ENCODE results near the gene FGF5.
A peak's percentile ranks its signal among the peaks of the same experiment; 100 is the strongest.

The FGF5 gene

GRCh38 chr4:80263541-80264351, 2.7 kb upstream of the FGF5 start:
- DNase-seq (ENCODE audit: low read depth, low spot score): no peak
- no peaks in the 10 kb centered on the region for H3K4me1 ChIP-seq (ENCODE audit: insufficient read depth, insufficient read length)
- H3K36me3 ChIP-seq (ENCODE audit: insufficient read depth, insufficient read length, low read length): no peaks in the 10 kb centered on the region
- TF ChIP-seq YY1 (IDR thresholded peaks at IDR 0.05; ENCODE audit: insufficient read depth, insufficient read length) (no peak), ZNF274 (IDR thresholded peaks at IDR 0.05; ENCODE audit: low read depth, low read length) (no peak), SUZ12 (IDR thresholded peaks at IDR 0.05; ENCODE audit: extremely low read depth, insufficient read depth, insufficient read length) (no peak)
- H3K4me3 ChIP-seq (ENCODE audit: insufficient read length, low read depth): no peak overlapping the region
- H3K9ac ChIP-seq (ENCODE audit: insufficient read length, low read depth): no peak overlapping the region
- H3K9me3 ChIP-seq (ENCODE audit: insufficient read depth, low read length): no peaks in the 10 kb centered on the region
- H3K27me3 ChIP-seq (ENCODE audit: insufficient read depth, insufficient read length): peaks cover 59% of the 10 kb centered on the region

GRCh38 chr4:80264352-80264647, 2.2 kb upstream of the FGF5 start:
- H3K27me3 ChIP-seq (ENCODE audit: insufficient read depth, insufficient read length): peaks cover 61% of the 10 kb centered on the region
- no peak for TF ChIP-seq SUZ12 (IDR thresholded peaks at IDR 0.05; ENCODE audit: extremely low read depth, insufficient read depth, insufficient read length)
- H3K9ac ChIP-seq (ENCODE audit: insufficient read length, low read depth): no peak overlapping the region
- no peak overlapping the region for H3K4me3 ChIP-seq (ENCODE audit: insufficient read length, low read depth)
- H3K9me3 ChIP-seq (ENCODE audit: insufficient read depth, low read length): no peaks in the 10 kb centered on the region
- no peaks in the 10 kb centered on the region for H3K36me3 ChIP-seq (ENCODE audit: insufficient read depth, insufficient read length, low read length)
- DNase-seq (ENCODE audit: low read depth, low spot score): no peak
- no peaks in the 10 kb centered on the region for H3K4me1 ChIP-seq (ENCODE audit: insufficient read depth, insufficient read length)

GRCh38 chr4:80264825-80265224, 1.6 kb upstream of the FGF5 start:
- H3K4me1 ChIP-seq (ENCODE audit: insufficient read depth, insufficient read length): no peaks in the 10 kb centered on the region
- TF ChIP-seq ZNF274 (IDR thresholded peaks at IDR 0.05; ENCODE audit: low read depth, low read length) (no peak), SUZ12 (IDR thresholded peaks at IDR 0.05; ENCODE audit: extremely low read depth, insufficient read depth, insufficient read length) (no peak), YY1 (IDR thresholded peaks at IDR 0.05; ENCODE audit: insufficient read depth, insufficient read length) (no peak)

GRCh38 chr4:80265571-80266252, 752 bp upstream of the FGF5 start:
- no peaks in the 10 kb centered on the region for H3K9me3 ChIP-seq (ENCODE audit: insufficient read depth, low read length)
- H3K36me3 ChIP-seq (ENCODE audit: insufficient read depth, insufficient read length, low read length): no peaks in the 10 kb centered on the region
- H3K4me3 ChIP-seq (ENCODE audit: insufficient read length, low read depth): peak overlapping the region; percentile 75
- peak overlapping the region; percentile 56 for H3K9ac ChIP-seq (ENCODE audit: insufficient read length, low read depth)
- no peaks in the 10 kb centered on the region for H3K4me1 ChIP-seq (ENCODE audit: insufficient read depth, insufficient read length)
- TF ChIP-seq SUZ12 (IDR thresholded peaks at IDR 0.05; ENCODE audit: extremely low read depth, insufficient read depth, insufficient read length): peak; percentile 44
- TF ChIP-seq ZNF274 (IDR thresholded peaks at IDR 0.05; ENCODE audit: low read depth, low read length): no peak
- H3K27me3 ChIP-seq (ENCODE audit: insufficient read depth, insufficient read length): peaks cover 61% of the 10 kb centered on the region
- DNase-seq (ENCODE audit: low read depth, low spot score): no peak

More at GRCh38 chr4:80264825-80265224, 1.6 kb upstream of the FGF5 start:
- DNase-seq (ENCODE audit: low read depth, low spot score): no peak
- Histone ChIP-seq H3K9ac (ENCODE audit: insufficient read length, low read depth) (no peak overlapping the region), H3K27me3 (ENCODE audit: insufficient read depth, insufficient read length) (peaks cover 61% of the 10 kb centered on the region), H3K4me3 (ENCODE audit: insufficient read length, low read depth) (no peak overlapping the region), H3K36me3 (ENCODE audit: insufficient read depth, insufficient read length, low read length) (no peaks in the 10 kb centered on the region), H3K9me3 (ENCODE audit: insufficient read depth, low read length) (no peaks in the 10 kb centered on the region)

GRCh38 chr4:80266902-80267380, 477 bp downstream of the FGF5 start:
- Histone ChIP-seq H3K27me3 (ENCODE audit: insufficient read depth, insufficient read length) (peaks cover 60% of the 10 kb centered on the region), H3K4me3 (ENCODE audit: insufficient read length, low read depth) (peak overlapping the region; percentile 75), H3K9ac (ENCODE audit: insufficient read length, low read depth) (peak overlapping the region; percentile 56), H3K4me1 (ENCODE audit: insufficient read depth, insufficient read length) (no peaks in the 10 kb centered on the region), H3K36me3 (ENCODE audit: insufficient read depth, insufficient read length, low read length) (no peaks in the 10 kb centered on the region), H3K9me3 (ENCODE audit: insufficient read depth, low read length) (no peaks in the 10 kb centered on the region)
- TF ChIP-seq YY1 (IDR thresholded peaks at IDR 0.05; ENCODE audit: insufficient read depth, insufficient read length): no peak
- TF ChIP-seq ZNF274 (IDR thresholded peaks at IDR 0.05; ENCODE audit: low read depth, low read length): no peak
- TF ChIP-seq SUZ12 (IDR thresholded peaks at IDR 0.05; ENCODE audit: extremely low read depth, insufficient read depth, insufficient read length): no peak
- DNase-seq (ENCODE audit: low read depth, low spot score): no peak

- Histone ChIP-seq H3K9me3 (ENCODE audit: insufficient read depth, low read length) (no peaks in the 10 kb centered on the region), H3K27me3 (ENCODE audit: insufficient read depth, insufficient read length) (peaks cover 55% of the 10 kb centered on the region), H3K9ac (ENCODE audit: insufficient read length, low read depth) (no peak overlapping the region), H3K4me3 (ENCODE audit: insufficient read length, low read depth) (no peak overlapping the region), H3K4me1 (ENCODE audit: insufficient read depth, insufficient read length) (no peaks in the 10 kb centered on the region), H3K36me3 (ENCODE audit: insufficient read depth, insufficient read length, low read length) (no peaks in the 10 kb centered on the region)
- TF ChIP-seq ZNF274 (IDR thresholded peaks at IDR 0.05; ENCODE audit: low read depth, low read length): no peak
- TF ChIP-seq SUZ12 (IDR thresholded peaks at IDR 0.05; ENCODE audit: extremely low read depth, insufficient read depth, insufficient read length): no peak
- no peak for TF ChIP-seq YY1 (IDR thresholded peaks at IDR 0.05; ENCODE audit: insufficient read depth, insufficient read length)
- no peak for DNase-seq (ENCODE audit: low read depth, low spot score)
Measured at GRCh38 chr4:80268081-80268823, 1.8 kb downstream of the FGF5 start.

GRCh38 chr4:80268936-80269335, 2.5 kb downstream of the FGF5 start:
- no peak overlapping the region for H3K4me3 ChIP-seq (ENCODE audit: insufficient read length, low read depth)
- H3K36me3 ChIP-seq (ENCODE audit: insufficient read depth, insufficient read length, low read length): no peaks in the 10 kb centered on the region
- no peaks in the 10 kb centered on the region for H3K4me1 ChIP-seq (ENCODE audit: insufficient read depth, insufficient read length)
- H3K9me3 ChIP-seq (ENCODE audit: insufficient read depth, low read length): no peaks in the 10 kb centered on the region
- H3K27me3 ChIP-seq (ENCODE audit: insufficient read depth, insufficient read length): peaks cover 50% of the 10 kb centered on the region
- H3K9ac ChIP-seq (ENCODE audit: insufficient read length, low read depth): no peak overlapping the region
- no peak for DNase-seq (ENCODE audit: low read depth, low spot score)
- TF ChIP-seq ZNF274 (IDR thresholded peaks at IDR 0.05; ENCODE audit: low read depth, low read length) (no peak), YY1 (IDR thresholded peaks at IDR 0.05; ENCODE audit: insufficient read depth, insufficient read length) (no peak), SUZ12 (IDR thresholded peaks at IDR 0.05; ENCODE audit: extremely low read depth, insufficient read depth, insufficient read length) (no peak)

All from NT2/D1 (cell line).